Keratinocyte (primary cell): Measurements from ENCODE around the gene POFUT2.

ENCODE experiments used
- CTCF ChIP-seq, 3 experiments: IDR thresholded peaks in 1 of 3; conservative IDR thresholded peaks in 1 of 3; optimal IDR thresholded peaks in 1 of 3; 2 replicates in 2 of 3; 3 replicates in 1 of 3; pipeline versions ENCODE3 to v1.5.1; 2011; ENCODE audit warnings: low read length in 3 of 3, mild to moderate bottlenecking in 3 of 3, moderate library complexity in 2 of 3, control low read depth in 1 of 3, inconsistent platforms in 1 of 3; ENCODE audit not compliant: insufficient read depth in 2 of 3; ENCODE audit errors: extremely low read depth in 1 of 3
- EZH2 ChIP-seq: IDR thresholded peaks from one replicate; pipeline ENCODE4 v1.6.1; 2012; ENCODE audit warnings: inconsistent platforms, mild to moderate bottlenecking, low read length, moderate library complexity

DNA sequence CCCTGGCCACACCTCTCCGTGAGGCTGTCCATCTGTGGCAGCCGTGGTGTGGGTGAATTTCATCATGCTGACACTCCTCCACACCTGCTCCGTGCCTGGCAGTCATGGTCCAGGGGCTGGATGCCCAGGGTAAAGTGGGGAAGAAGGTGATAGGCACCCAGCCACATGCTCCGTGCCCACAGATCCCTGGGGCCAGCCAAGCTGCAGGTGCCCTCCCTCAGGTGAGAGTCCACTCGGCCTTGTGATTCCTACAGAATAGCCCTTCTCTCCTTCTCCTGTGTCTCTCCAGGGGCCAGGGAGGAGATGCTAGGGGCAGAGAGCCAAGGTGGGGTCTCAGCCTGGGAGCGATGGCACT is 16.8 kb upstream of the POFUT2 start:
- TF ChIP-seq CTCF (optimal IDR thresholded peaks at IDR 0.05 in 1 of 3, IDR thresholded peaks at IDR 0.05 in 1 of 3, conservative IDR thresholded peaks at IDR 0.05 in 1 of 3; ENCODE audit: extremely low read depth in 1 of 3, insufficient read depth in 2 of 3, low read length in 3 of 3), result no peak
- no peak for TF ChIP-seq EZH2
